Caco-2 (cell line): Measurements from ENCODE around the gene ZNF777. TPM values are rescaled to one million over a fixed set of nuclear protein-coding genes. Genes with fewer than 3 reads are reported as not detected.
A peak's percentile ranks its signal among the peaks of the same experiment; 100 is the strongest.

Source experiments
- BruUV-seq: library from RNA; stranded (reverse); fragments of 400-500 nt; replicated peaks from 2 replicates; lab custom pipeline; 2021; lab: Mats Ljungman, UMichigan
- CTCF ChIA-PET: fragments of 300-600 bp; sonication (Branson Sonifier 250); formaldehyde crosslinking; loops from one replicate; lab custom pipeline; 2022; ENCODE audit warnings: antibody characterized with exemption; lab: Charles Lee
- POLR2A ChIA-PET: fragments of 300-600 bp; sonication (Branson Sonifier 250); formaldehyde crosslinking; loops from one replicate; lab custom pipeline; 2022; ENCODE audit warnings: antibody characterized with exemption; lab: Charles Lee
- DNase-seq, 2 experiments: peaks; one replicate each; pipeline versions ENCODE4 v3.0.0 to v3.0.0-alpha.2; 2020 to 2022
- H3K27me3 ChIP-seq: replicated peaks from 2 replicates; pipeline ENCODE4 v1.6.0; 2011; ENCODE audit warnings: low read length; ENCODE audit not compliant: control insufficient read depth, insufficient read depth
- H3K36me3 ChIP-seq: 2 replicates; pipeline ENCODE4 v1.5.1; 2011; ENCODE audit warnings: low read length; ENCODE audit not compliant: control insufficient read depth, insufficient read depth
- H3K4me1 ChIP-seq: fragments of 250-450 bp; sonication (Bioruptor Pico); 2 replicates; pipeline ENCODE4 v1.5.1; 2020; ENCODE audit warnings: mild to moderate bottlenecking
- H3K4me3 ChIP-seq: 2 replicates; pipeline ENCODE4 v1.5.1; 2011; ENCODE audit warnings: low read depth, mild to moderate bottlenecking, control low read depth, low read length
- H3K9me3 ChIP-seq: fragments of 250-450 bp; sonication (Bioruptor Pico); 2 replicates; pipeline ENCODE4 v1.5.1; 2020; ENCODE audit warnings: mild to moderate bottlenecking, moderate library complexity
- H3K27ac Mint-ChIP-seq: one replicate; pipeline ENCODE4 v1.8.0; 2022; ENCODE audit warnings: mixed read lengths; ENCODE audit not compliant: unreplicated experiment
- H3K27me3 Mint-ChIP-seq: one replicate; pipeline ENCODE4 v1.8.0; 2022; ENCODE audit warnings: mixed read lengths; ENCODE audit not compliant: insufficient read depth, unreplicated experiment
- H3K36me3 Mint-ChIP-seq: one replicate; pipeline ENCODE4 v1.8.0; 2022; ENCODE audit warnings: mild to moderate bottlenecking, mixed read lengths; ENCODE audit not compliant: insufficient read depth, unreplicated experiment
- H3K4me1 Mint-ChIP-seq: one replicate; pipeline ENCODE4 v1.8.0; 2022; ENCODE audit warnings: low read depth, mixed read lengths; ENCODE audit not compliant: unreplicated experiment
- H3K4me3 Mint-ChIP-seq: one replicate; pipeline ENCODE4 v1.8.0; 2022; ENCODE audit warnings: mild to moderate bottlenecking, moderate library complexity, mixed read lengths; ENCODE audit not compliant: unreplicated experiment
- H3K9me3 Mint-ChIP-seq: one replicate; pipeline ENCODE4 v1.8.0; 2022; ENCODE audit warnings: mixed read lengths; ENCODE audit not compliant: unreplicated experiment
- intact Hi-C: fragments of 100-400 bp; cut with micrococcal nuclease; formaldehyde crosslinking; loops from one replicate; pipeline ENCODE4 v1.10.0; 2022; ENCODE audit not compliant: unreplicated experiment
- total RNA-seq: library from RNA; stranded (reverse); gene quantifications from 2 replicates; pipeline ENCODE4 v1.2.3, GENCODE V29; 2022
- TF ChIP-seq, protein P1 (sequence below), 2 experiments: fragments of 200-600 bp in 1 of 2; IDR thresholded peaks; 1 replicate in 1 of 2; 2 replicates in 1 of 2; pipeline versions ENCODE4 v1.5.1 to v1.8.0; 2011 to 2022; ENCODE audit warnings: antibody characterized with exemption in 1 of 2, control low read depth in 1 of 2, inconsistent platforms in 1 of 2, low read depth in 1 of 2, low read length in 1 of 2, mild to moderate bottlenecking in 1 of 2, moderate library complexity in 1 of 2; ENCODE audit not compliant: insufficient read depth in 1 of 2, severe bottlenecking in 1 of 2, unreplicated experiment in 1 of 2

Gene ZNF777
- total RNA-seq, 1 experiment from 2014 or later = 22.7 TPM

GRCh38 chr7:149422914-149423301, 38.0 kb downstream of the ZNF777 start:
- BruUV-seq = no TSS peak
- Mint-ChIP-seq H3K9me3 (no peaks in the 10 kb centered on the region), H3K27ac (no peak overlapping the region), H3K27me3 (no peaks in the 10 kb centered on the region), H3K4me3 (no peak overlapping the region), H3K4me1 (no peaks in the 10 kb centered on the region), H3K36me3 (peaks cover 7% of the 10 kb centered on the region)
- intact Hi-C loops = loop anchor here (1.0 to 5.0 kb wide), 3 partner anchors 74 to 161 kb away; partner anchors contain the start of genes ZNF746 and ZNF783
- Histone ChIP-seq H3K9me3 (peaks cover 2% of the 10 kb centered on the region; the same call in 1 of the 2 replicates), H3K4me1 (peaks cover 16% of the 10 kb centered on the region; the same call in 1 of the 2 replicates), H3K4me3 (peak overlapping the region; percentile 5), H3K27me3 (no peaks in the 10 kb centered on the region), H3K36me3 (no peaks in the 10 kb centered on the region)
- CTCF ChIA-PET = interaction anchor here (1.1 to 1.7 kb wide), 2 partner anchors 24 to 113 kb away, joined by 3 to 4 read pairs; no protein-coding TSS in a partner anchor
- DNase-seq = no peak
- POLR2A ChIA-PET = no interaction called here
- TF ChIP-seq, protein P1, sequence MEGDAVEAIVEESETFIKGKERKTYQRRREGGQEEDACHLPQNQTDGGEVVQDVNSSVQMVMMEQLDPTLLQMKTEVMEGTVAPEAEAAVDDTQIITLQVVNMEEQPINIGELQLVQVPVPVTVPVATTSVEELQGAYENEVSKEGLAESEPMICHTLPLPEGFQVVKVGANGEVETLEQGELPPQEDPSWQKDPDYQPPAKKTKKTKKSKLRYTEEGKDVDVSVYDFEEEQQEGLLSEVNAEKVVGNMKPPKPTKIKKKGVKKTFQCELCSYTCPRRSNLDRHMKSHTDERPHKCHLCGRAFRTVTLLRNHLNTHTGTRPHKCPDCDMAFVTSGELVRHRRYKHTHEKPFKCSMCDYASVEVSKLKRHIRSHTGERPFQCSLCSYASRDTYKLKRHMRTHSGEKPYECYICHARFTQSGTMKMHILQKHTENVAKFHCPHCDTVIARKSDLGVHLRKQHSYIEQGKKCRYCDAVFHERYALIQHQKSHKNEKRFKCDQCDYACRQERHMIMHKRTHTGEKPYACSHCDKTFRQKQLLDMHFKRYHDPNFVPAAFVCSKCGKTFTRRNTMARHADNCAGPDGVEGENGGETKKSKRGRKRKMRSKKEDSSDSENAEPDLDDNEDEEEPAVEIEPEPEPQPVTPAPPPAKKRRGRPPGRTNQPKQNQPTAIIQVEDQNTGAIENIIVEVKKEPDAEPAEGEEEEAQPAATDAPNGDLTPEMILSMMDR (IDR thresholded peaks at IDR 0.05; ENCODE audit: insufficient read depth in 1 of 2, low read depth in 1 of 2, low read length in 1 of 2, severe bottlenecking in 1 of 2, unreplicated experiment in 1 of 2) = no peak

GRCh38 chr7:149422162-149422913, 38.5 kb downstream of the ZNF777 start:
- peak overlapping the region; percentile 42 for H3K4me3 ChIP-seq
- Mint-ChIP-seq H3K4me1 (no peaks in the 10 kb centered on the region), H3K36me3 (peaks cover 7% of the 10 kb centered on the region), H3K4me3 (peak overlapping the region; percentile 78), H3K27me3 (no peaks in the 10 kb centered on the region), H3K9me3 (no peaks in the 10 kb centered on the region), H3K27ac (peak overlapping the region; percentile 93)
- TF ChIP-seq, protein P1 (IDR thresholded peaks at IDR 0.05; ENCODE audit: insufficient read depth in 1 of 2, low read depth in 1 of 2, low read length in 1 of 2, severe bottlenecking in 1 of 2, unreplicated experiment in 1 of 2) = peak; percentile 41 to 51
- no TSS peak for BruUV-seq
- peaks cover 16% of the 10 kb centered on the region; the same call in 1 of the 2 replicates for H3K4me1 ChIP-seq
- ChIA-PET CTCF (interaction anchor here (1.1 to 1.7 kb wide), 2 partner anchors 24 to 112 kb away, joined by 3 to 4 read pairs; no protein-coding TSS in a partner anchor), POLR2A (interaction anchor here (1.1 kb wide), 1 partner anchor 137 kb away, joined by 3 read pairs; no protein-coding TSS in a partner anchor)
- no peaks in the 10 kb centered on the region for H3K36me3 ChIP-seq
- peak; percentile 88 to 91 for DNase-seq
- intact Hi-C loops = loop anchor here (1.0 to 5.0 kb wide), 3 partner anchors 74 to 160 kb away; partner anchors contain the start of genes ZNF746 and ZNF783
- no peaks in the 10 kb centered on the region for H3K27me3 ChIP-seq
- peaks cover 2% of the 10 kb centered on the region; the same call in 1 of the 2 replicates for H3K9me3 ChIP-seq

DNA sequence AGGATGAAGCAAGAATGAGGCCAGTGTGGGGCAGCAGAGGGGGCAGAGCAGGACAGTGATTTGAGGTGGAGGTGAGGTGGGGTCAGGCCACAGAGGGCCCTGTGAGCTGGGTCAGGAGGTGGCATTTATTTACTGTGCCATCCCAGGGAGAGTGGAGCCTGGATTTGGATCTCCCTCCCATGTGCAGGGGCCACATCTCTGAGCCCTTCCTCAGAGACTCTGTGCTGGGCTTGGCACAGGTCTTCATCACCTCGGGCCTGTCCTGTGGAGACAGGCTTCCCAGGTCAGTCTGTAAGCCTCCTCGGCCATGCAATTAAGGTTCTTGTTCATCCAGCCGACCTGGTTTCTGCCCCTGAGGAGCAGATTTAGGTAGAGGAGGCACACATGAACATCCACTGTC, 40.9 kb downstream of the ZNF777 start:
- CTCF ChIA-PET = no interaction called here

More for the DNA sequence above, 40.9 kb downstream of the ZNF777 start:
- no TSS peak for BruUV-seq
- Mint-ChIP-seq H3K36me3 (peaks cover 7% of the 10 kb centered on the region), H3K27me3 (no peaks in the 10 kb centered on the region), H3K27ac (peak overlapping the region; percentile 93), H3K4me3 (no peak overlapping the region), H3K9me3 (no peaks in the 10 kb centered on the region), H3K4me1 (no peaks in the 10 kb centered on the region)
- H3K4me1 ChIP-seq = peaks cover 16% of the 10 kb centered on the region; the same call in 1 of the 2 replicates
- H3K4me3 ChIP-seq = no peak overlapping the region
- TF ChIP-seq, protein P1 (IDR thresholded peaks at IDR 0.05; ENCODE audit: insufficient read depth in 1 of 2, low read depth in 1 of 2, low read length in 1 of 2, severe bottlenecking in 1 of 2, unreplicated experiment in 1 of 2) = no peak
- intact Hi-C loops = loop anchor here (5.0 kb wide), 1 partner anchor 158 kb away; the partner anchor contains the start of gene ZNF783
- no peaks in the 10 kb centered on the region for H3K27me3 ChIP-seq
- H3K9me3 ChIP-seq = peaks cover 2% of the 10 kb centered on the region; the same call in 1 of the 2 replicates
- POLR2A ChIA-PET = no interaction called here
- H3K36me3 ChIP-seq = no peaks in the 10 kb centered on the region
- DNase-seq = no peak
